HFFc6 (cell line): Measurements from ENCODE around the gene WBP2NL. TPM values are rescaled to one million over a fixed set of nuclear protein-coding genes. Genes with fewer than 3 reads are reported as not detected.
A peak's percentile ranks its signal among the peaks of the same experiment; 100 is the strongest.

Experiments
- DNase-seq: peaks from one replicate; pipeline ENCODE4 v3.0.0-alpha.2; 2018
- H3K27ac Mint-ChIP-seq: 2 replicates; pipeline ENCODE4 v1.8.0; 2020; ENCODE audit warnings: mild to moderate bottlenecking, mixed read lengths
- H3K27me3 Mint-ChIP-seq: 2 replicates; pipeline ENCODE4 v1.8.0; 2021; ENCODE audit warnings: mild to moderate bottlenecking, moderate library complexity, mixed read lengths; ENCODE audit not compliant: insufficient read depth
- H3K36me3 Mint-ChIP-seq: 2 replicates; pipeline ENCODE4 v1.8.0; 2021; ENCODE audit warnings: low read depth, mixed read lengths
- H3K4me1 Mint-ChIP-seq: 2 replicates; pipeline ENCODE4 v1.8.0; 2020; ENCODE audit warnings: low read depth, mixed read lengths
- H3K4me3 Mint-ChIP-seq: 2 replicates; pipeline ENCODE4 v1.8.0; 2020; ENCODE audit warnings: mild to moderate bottlenecking, moderate library complexity, mixed read lengths
- H3K9me3 Mint-ChIP-seq: 2 replicates; pipeline ENCODE4 v1.8.0; 2020; ENCODE audit warnings: mild to moderate bottlenecking, mixed read lengths
- total RNA-seq, 6 experiments: library from RNA; stranded (reverse); fragmentation: NEBNext Ultra II Directional; extraction: Animal tissue kit (Norgen Biotek cat#: 25700); gene quantifications; 2 replicates in 1 of 6; 3 replicates in 5 of 6; pipeline ENCODE4 v1.2.3, GENCODE V29; 2021
- TF ChIP-seq, protein P1 (sequence below): fragments of 200-600 bp; sonication (generic); IDR thresholded peaks from 2 replicates; pipeline ENCODE4 v1.5.0; 2021; ENCODE audit warnings: antibody characterized with exemption, mild to moderate bottlenecking

The WBP2NL gene
- total RNA-seq, 6 experiments from 2014 or later, result not detected

DNA sequence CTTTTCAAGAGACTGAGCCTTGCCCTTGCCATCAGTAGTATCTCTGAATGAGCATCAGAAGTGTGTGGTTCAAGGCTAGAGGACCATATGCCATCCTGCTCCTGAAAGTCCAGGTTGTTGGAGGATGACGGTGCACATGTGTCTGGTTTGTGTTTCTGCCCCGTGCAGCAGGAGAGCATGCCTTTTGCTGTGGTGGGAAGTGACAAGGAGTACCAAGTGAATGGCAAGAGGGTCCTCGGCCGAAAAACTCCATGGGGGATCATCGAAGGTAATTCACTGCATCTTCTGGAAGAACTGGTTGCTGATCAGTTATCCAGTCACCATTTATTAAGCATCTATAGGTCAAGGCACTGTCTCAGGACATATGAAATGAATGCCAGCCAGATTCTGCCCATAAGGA, 6.1 kb upstream of the WBP2NL start:
- H3K27ac Mint-ChIP-seq, result no peak overlapping the region
- TF ChIP-seq, protein P1, sequence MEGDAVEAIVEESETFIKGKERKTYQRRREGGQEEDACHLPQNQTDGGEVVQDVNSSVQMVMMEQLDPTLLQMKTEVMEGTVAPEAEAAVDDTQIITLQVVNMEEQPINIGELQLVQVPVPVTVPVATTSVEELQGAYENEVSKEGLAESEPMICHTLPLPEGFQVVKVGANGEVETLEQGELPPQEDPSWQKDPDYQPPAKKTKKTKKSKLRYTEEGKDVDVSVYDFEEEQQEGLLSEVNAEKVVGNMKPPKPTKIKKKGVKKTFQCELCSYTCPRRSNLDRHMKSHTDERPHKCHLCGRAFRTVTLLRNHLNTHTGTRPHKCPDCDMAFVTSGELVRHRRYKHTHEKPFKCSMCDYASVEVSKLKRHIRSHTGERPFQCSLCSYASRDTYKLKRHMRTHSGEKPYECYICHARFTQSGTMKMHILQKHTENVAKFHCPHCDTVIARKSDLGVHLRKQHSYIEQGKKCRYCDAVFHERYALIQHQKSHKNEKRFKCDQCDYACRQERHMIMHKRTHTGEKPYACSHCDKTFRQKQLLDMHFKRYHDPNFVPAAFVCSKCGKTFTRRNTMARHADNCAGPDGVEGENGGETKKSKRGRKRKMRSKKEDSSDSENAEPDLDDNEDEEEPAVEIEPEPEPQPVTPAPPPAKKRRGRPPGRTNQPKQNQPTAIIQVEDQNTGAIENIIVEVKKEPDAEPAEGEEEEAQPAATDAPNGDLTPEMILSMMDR, result no peak
- H3K4me3 Mint-ChIP-seq, result no peak overlapping the region
- no peaks in the 10 kb centered on the region for H3K9me3 Mint-ChIP-seq
- DNase-seq, result no peak
- peaks cover 57% of the 10 kb centered on the region for H3K27me3 Mint-ChIP-seq
- no peaks in the 10 kb centered on the region for H3K4me1 Mint-ChIP-seq
- H3K36me3 Mint-ChIP-seq, result no peaks in the 10 kb centered on the region

DNA sequence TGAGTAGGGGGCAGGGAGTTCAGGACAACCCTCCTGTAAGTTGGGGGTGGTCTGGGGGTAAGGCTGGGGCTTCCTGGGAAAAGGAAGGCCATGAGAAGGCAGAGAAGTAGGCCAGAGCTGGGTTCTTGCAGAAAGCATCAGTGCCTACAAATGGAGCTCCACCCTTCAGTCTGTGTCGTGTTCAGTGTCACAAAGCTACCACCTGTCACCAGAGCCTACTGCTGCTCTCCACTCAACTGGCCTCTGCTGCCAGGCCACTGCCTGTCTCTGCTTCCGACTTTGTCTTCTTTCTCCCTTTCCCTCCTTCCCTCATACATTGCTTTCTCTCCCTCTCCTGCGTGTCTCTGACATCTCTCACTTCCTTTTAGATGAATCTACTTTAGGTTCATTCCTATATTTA, 3.4 kb upstream of the WBP2NL start:
- H3K4me3 Mint-ChIP-seq, result no peak overlapping the region
- no peaks in the 10 kb centered on the region for H3K9me3 Mint-ChIP-seq
- H3K36me3 Mint-ChIP-seq, result no peaks in the 10 kb centered on the region
- TF ChIP-seq, protein P1, result no peak
- H3K27me3 Mint-ChIP-seq, result peaks cover 48% of the 10 kb centered on the region
- DNase-seq, result no peak
- H3K4me1 Mint-ChIP-seq, result no peaks in the 10 kb centered on the region
- no peak overlapping the region for H3K27ac Mint-ChIP-seq

DNA sequence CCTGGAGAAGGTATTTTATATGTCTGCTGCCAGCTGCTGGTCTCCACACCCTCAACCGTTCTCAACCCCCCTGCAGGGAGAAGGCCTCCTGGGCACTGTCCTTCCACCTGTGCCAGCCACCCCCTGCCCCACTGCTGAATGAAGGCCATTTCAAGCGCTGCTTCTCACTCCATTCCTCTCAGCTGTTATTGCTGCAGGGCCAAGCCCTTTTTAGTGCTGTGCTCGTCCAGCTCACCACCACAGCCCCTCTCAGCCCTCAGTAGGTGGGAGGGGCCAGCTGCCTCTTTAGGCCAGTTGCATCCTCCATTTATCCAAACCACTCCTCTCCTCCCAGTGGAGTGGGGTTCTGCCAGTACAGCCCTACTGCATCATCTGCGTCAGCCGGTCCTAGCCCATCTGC, 1.8 kb upstream of the WBP2NL start:
- Mint-ChIP-seq H3K9me3 (no peaks in the 10 kb centered on the region), H3K27me3 (peaks cover 41% of the 10 kb centered on the region), H3K4me1 (0 out of 2 replicates have a peak, but pooled peaks cover 5% of the 10 kb centered on the region), H3K36me3 (no peaks in the 10 kb centered on the region), H3K4me3 (no peak overlapping the region), H3K27ac (no peak overlapping the region)
- DNase-seq, result no peak
- TF ChIP-seq, protein P1, result no peak

DNA sequence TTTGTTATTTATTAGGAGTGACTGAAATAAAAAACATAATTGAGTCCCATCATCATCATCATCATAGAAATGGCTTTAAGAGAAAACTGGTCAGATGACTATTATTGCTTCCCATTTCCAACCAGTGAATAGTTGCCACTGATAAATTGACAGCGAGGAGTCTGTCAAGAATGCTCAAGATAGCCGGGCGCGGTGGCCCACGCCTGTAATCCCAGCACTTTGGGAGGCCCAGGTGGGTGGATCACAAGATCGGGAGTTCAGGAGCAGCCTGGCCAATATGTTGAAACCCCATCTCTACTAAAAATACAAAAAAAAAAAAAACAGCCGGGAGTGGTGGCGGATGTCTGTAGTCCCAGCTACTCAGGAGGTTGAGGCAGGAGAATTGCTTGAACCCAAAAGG, 1.9 kb downstream of the WBP2NL start:
- Mint-ChIP-seq H3K27me3 (peaks cover 24% of the 10 kb centered on the region), H3K36me3 (no peaks in the 10 kb centered on the region), H3K4me1 (0 out of 2 replicates have a peak, but pooled peaks cover 5% of the 10 kb centered on the region), H3K4me3 (no peak overlapping the region), H3K9me3 (peaks cover 1% of the 10 kb centered on the region; the same call in 1 of the 2 replicates), H3K27ac (no peak overlapping the region)
- TF ChIP-seq, protein P1, result no peak
- DNase-seq, result no peak

DNA sequence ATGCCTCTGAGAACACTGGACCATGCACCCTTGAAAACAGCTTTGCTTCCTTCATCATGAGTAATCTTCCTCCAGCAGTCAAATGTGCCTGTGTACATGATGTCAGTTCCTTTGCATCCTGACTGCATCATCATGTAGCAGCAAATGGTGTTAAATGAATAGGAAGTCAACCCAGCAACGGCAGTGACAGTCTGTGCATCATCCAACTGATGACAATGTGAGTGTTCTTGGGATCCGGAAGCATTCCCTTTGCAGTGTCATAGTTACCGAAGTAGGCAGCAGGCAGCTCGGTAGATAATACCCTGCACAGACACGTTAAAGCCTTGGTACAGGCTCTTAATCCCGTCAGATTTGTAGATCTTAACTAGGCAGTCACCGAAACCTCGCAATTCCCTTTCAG, 2.5 kb downstream of the WBP2NL start:
- Mint-ChIP-seq H3K27ac (no peak overlapping the region), H3K27me3 (peaks cover 21% of the 10 kb centered on the region)

More for the DNA sequence above, 2.5 kb downstream of the WBP2NL start:
- Mint-ChIP-seq H3K36me3 (no peaks in the 10 kb centered on the region), H3K4me3 (no peak overlapping the region), H3K9me3 (peaks cover 4% of the 10 kb centered on the region; the same call in 1 of the 2 replicates), H3K4me1 (0 out of 2 replicates have a peak, but pooled peaks cover 5% of the 10 kb centered on the region)
- DNase-seq, result peak; percentile 6
- TF ChIP-seq, protein P1, result no peak
